Duodenal mucosa (tissue), 2 donors: ENCODE measurements around the gene DGKA.
A peak's percentile ranks its signal among the peaks of the same experiment; 100 is the strongest.

Experiments used
- H3K27ac ChIP-seq: one replicate; pipeline ENCODE4 v1.7.0; 2013; ENCODE audit warnings: low read depth, low read length
- H3K27me3 ChIP-seq, 2 donors: one replicate each; pipeline ENCODE4 v1.7.0; 2013; ENCODE audit warnings: low read length in 2 of 2, control low read depth in 1 of 2; ENCODE audit not compliant: insufficient read depth in 2 of 2, control insufficient read depth in 1 of 2
- H3K36me3 ChIP-seq, 2 donors: one replicate each; pipeline ENCODE4 v1.7.0; 2013; ENCODE audit warnings: low read length in 2 of 2, control low read depth in 1 of 2; ENCODE audit not compliant: insufficient read depth in 2 of 2, control insufficient read depth in 1 of 2
- H3K4me1 ChIP-seq, 2 donors: one replicate each; pipeline ENCODE4 v1.7.0; 2013; ENCODE audit warnings: low read length in 2 of 2, control low read depth in 1 of 2; ENCODE audit not compliant: insufficient read depth in 2 of 2, control insufficient read depth in 1 of 2
- H3K4me3 ChIP-seq, 2 donors: one replicate each; pipeline ENCODE4 v1.7.0; 2013; ENCODE audit warnings: low read length in 2 of 2, low read depth in 1 of 2
- H3K9ac ChIP-seq, 2 donors: one replicate each; pipeline ENCODE4 v1.7.0; 2013; ENCODE audit warnings: low read length in 2 of 2, low read depth in 1 of 2
- H3K9me3 ChIP-seq, 2 donors: one replicate each; pipeline ENCODE4 v1.7.0; 2013; ENCODE audit warnings: low read length in 2 of 2, control low read depth in 1 of 2; ENCODE audit not compliant: control insufficient read depth in 1 of 2

DGKA gene

DNA sequence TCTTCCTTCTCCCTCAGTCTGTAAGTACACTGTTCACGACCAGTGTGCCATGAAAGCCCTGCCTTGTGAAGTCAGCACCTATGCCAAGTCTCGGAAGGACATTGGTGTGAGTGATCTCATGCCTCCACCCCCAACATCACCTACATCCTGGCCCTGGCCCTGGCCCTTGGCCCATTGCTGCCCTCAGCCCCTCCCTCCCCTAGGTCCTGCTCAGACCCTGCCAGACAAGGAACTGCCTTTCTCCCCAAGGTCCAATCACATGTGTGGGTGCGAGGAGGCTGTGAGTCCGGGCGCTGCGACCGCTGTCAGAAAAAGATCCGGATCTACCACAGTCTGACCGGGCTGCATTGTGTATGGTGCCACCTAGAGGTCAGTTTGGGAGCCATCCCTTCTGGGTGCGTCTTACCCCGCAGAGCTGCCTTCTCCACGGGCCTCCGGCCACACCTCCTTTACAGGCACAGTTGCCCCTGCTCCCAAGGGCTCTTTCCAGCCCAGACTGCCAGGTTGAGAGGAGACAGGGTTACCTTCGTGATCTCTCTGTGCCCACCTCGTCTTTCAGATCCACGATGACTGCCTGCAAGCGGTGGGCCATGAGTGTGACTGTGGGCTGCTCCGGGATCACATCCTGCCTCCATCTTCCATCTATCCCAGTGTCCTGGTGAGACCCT lies 9.2 kb downstream of the DGKA start:
- Histone ChIP-seq H3K9ac (peak overlapping the region; percentile 6 to 52), H3K36me3 (peaks cover 34 to 82% of the 10 kb centered on the region in 2 donors), H3K4me3 (peak overlapping the region in 1 of 2 donors; percentile 16), H3K4me1 (peaks cover 9 to 22% of the 10 kb centered on the region in 2 donors), H3K27ac (no peak overlapping the region), H3K9me3 (no peaks in the 10 kb centered on the region), H3K27me3 (no peaks in the 10 kb centered on the region)

DNA sequence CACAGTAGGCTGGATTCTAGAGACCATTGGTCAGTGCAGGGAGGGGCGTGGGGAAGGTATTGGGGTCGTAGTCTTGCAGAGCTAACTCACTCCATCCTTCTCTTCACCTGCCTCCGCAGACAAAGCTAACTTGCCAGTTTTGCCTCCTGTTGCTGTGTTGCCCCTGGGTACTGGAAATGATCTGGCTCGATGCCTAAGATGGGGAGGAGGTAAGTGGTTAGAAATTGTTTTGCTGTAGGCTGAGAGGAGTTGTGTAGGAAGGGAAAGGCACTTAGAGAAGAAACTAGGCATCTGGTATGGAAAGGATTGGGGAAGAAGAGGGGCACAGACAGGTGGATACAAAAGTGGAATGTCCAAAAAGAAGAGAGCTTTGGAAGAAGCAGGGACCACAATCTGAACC lies 11.1 kb downstream of the DGKA start:
- peaks cover 32 to 78% of the 10 kb centered on the region in 2 donors for H3K36me3 ChIP-seq
- peaks cover 9 to 22% of the 10 kb centered on the region in 2 donors for H3K4me1 ChIP-seq
- H3K27me3 ChIP-seq = no peaks in the 10 kb centered on the region
- H3K9me3 ChIP-seq = no peaks in the 10 kb centered on the region
- H3K4me3 ChIP-seq = no peak overlapping the region
- H3K27ac ChIP-seq = no peak overlapping the region
- H3K9ac ChIP-seq = no peak overlapping the region

DNA sequence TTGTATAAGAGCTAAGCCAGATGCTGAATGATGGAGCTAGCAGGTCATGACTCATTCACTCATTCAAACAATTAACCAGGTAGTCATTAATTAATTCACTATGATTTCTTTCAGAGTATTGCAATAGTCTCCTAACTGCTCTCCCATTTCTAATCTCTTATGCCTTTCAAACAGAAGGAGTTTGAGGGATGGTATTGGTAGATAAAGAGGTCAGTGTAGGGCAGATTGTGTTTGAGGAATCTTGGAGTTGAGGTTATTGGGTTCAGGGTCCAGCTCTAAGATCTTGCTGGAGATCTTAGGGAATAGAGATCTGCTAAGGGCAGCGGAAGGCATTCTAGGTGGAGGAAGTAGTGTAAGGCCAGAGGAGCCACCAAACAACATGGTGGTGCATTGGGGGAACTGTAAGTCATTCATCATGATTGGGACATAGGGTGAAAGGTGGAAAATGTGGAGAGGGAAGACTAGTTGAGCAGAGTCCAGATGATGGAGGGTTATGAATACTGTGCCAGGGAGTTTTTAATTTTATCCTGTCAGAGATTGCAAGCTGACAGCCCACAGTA lies 11.7 kb downstream of the DGKA start:
- Histone ChIP-seq H3K9ac (no peak overlapping the region), H3K36me3 (peaks cover 30 to 76% of the 10 kb centered on the region in 2 donors), H3K27ac (no peak overlapping the region), H3K4me3 (no peak overlapping the region), H3K4me1 (peaks cover 9 to 22% of the 10 kb centered on the region in 2 donors), H3K9me3 (no peaks in the 10 kb centered on the region), H3K27me3 (no peaks in the 10 kb centered on the region)

DNA sequence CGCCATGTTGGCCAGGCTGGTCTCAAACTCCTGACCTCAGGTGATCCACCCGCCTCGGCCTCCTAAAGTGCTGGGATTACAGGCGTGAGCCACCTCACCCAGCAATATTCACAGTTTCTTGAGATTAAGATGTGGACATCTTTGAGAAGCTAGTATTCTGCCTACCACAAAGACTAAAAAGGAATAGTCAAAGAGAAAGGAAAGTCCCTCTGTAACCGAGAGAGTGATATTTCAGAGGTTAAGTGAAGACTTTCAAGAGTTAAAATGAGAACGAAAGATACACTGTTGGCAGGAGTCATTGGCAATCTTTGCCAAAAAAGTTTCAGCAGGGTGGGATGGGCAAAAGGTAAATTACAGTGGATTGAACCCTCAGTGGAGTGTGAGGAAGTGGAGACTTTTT lies 15.6 kb downstream of the DGKA start:
- peaks cover 0 to 5% of the 10 kb centered on the region in 2 donors for H3K4me1 ChIP-seq
- no peaks in the 10 kb centered on the region for H3K27me3 ChIP-seq
- no peak overlapping the region for H3K4me3 ChIP-seq
- H3K9ac ChIP-seq = no peak overlapping the region
- H3K27ac ChIP-seq = no peak overlapping the region
- peaks cover 12 to 60% of the 10 kb centered on the region in 2 donors for H3K36me3 ChIP-seq
- no peaks in the 10 kb centered on the region for H3K9me3 ChIP-seq

DNA sequence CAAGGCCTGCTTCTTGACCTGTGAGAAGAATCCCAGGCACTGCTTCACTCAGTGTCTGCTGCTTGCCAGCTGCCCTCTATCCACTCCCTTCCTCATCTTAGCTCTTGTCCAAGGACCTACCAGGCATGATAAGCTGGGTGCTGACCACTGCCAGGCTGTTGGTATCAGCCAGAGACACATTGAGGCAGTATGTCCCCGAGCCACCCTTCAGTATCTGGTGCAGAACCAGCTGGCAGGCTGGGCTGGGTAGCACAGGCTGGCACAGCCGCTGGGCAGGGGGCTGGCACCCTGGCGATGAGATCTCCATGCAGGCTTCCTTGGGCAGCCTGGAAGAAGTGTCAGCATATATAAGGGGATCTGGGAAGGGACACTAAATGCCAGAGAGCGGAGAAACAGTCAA lies 24.4 kb downstream of the DGKA start:
- Histone ChIP-seq H3K9me3 (no peaks in the 10 kb centered on the region), H3K4me3 (no peak overlapping the region), H3K4me1 (peaks cover 16 to 19% of the 10 kb centered on the region in 2 donors), H3K27ac (no peak overlapping the region), H3K9ac (no peak overlapping the region), H3K36me3 (peaks cover 27 to 40% of the 10 kb centered on the region in 2 donors), H3K27me3 (no peaks in the 10 kb centered on the region)

DNA sequence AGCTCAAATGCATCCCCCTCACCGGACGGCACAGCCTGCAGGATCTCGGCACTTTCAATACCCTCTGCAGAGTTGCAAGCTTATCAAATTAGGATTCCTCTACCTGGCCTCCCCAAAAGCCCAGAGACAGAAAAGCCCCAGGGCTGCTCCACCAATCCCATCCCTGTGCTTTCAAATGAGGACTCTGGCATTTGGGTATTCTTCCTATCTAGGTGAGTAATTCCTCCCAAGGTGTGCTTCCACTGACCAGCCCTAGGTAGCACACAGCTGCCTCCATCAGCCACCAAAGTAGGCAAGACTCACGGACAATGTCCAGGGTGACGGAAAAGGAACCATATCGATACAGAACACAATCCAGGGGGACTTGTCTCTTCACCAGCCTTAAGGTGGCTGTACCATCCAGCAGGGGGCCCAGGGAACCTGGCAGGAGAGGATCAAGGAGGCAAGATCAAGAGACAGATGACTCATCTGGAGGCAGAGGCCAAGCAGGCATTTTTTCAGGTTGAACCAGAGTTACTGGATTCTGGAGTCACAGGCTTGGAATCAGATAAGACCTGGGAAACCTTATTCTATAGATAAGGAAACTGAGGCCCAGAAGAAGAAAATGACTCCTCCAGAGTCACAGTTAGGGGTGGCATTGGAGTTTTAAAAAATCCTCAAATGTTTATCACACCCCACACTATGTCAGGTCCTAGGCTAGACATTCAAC lies 25.0 kb downstream of the DGKA start:
- Histone ChIP-seq H3K27me3 (no peaks in the 10 kb centered on the region), H3K4me1 (peaks cover 16 to 19% of the 10 kb centered on the region in 2 donors), H3K9me3 (no peaks in the 10 kb centered on the region), H3K9ac (no peak overlapping the region), H3K27ac (no peak overlapping the region), H3K4me3 (no peak overlapping the region), H3K36me3 (peaks cover 26 to 39% of the 10 kb centered on the region in 2 donors)

DNA sequence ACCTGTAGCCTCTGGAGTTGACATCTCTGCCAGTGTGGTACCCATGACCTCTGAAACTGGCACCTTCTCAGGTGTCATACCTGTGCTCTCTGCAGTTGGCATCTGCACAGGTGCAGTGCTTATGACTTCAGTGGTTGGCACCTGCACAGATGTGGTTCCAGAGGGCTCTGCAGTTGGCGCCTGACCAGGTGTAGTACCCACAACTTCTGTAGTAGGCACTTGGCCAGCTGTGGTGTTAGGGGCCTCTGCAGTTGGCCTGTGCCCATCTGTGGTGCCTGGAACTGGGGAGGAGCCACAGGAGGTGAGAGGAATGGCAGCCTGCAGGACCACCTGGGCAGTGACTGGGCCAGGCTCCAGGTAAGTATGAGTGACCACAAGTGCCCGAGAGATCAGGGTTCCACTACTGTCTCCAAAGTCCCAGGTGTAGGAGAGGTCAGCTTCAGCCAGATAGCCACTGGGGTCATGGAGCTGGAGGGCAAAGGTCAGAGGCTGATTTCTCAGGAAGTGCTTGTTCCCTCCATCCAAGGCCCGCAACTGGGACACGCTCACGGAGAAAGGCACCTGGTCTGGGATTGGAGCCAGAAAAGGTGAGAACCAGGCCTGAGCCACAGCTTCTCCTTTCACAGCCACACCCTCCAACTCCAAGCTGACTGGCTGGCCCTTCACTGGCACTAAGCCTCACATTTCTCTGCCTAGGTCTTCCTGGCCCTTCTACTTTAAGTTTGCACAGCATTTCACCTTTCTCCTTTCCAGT lies 26.3 kb downstream of the DGKA start:
- no peaks in the 10 kb centered on the region for H3K9me3 ChIP-seq
- H3K27me3 ChIP-seq = no peaks in the 10 kb centered on the region
- H3K4me1 ChIP-seq = peaks cover 16 to 19% of the 10 kb centered on the region in 2 donors
- no peak overlapping the region for H3K4me3 ChIP-seq
- H3K36me3 ChIP-seq = peaks cover 13 to 26% of the 10 kb centered on the region in 2 donors
- H3K9ac ChIP-seq = no peak overlapping the region
- no peak overlapping the region for H3K27ac ChIP-seq

DNA sequence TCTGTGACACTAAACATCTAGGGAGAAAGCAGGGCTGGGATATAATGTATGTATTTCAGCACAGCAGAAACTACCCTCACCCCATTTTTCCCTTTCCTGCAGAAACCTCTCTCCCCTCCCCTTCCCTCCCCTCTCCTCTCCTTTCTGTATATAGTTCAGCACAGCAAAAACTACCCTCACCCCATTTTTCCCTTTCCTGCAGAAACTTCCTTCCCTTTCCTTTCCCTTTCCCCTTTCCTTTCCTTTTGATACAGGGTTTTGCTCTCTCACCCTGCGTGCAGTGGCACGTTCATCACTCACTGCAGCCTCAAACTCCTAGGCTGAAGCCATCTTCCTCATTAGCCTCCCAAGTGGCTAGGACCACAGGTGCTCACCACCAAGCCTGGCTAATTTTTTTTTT lies 32.8 kb downstream of the DGKA start:
- Histone ChIP-seq H3K27ac (no peak overlapping the region), H3K4me3 (no peak overlapping the region), H3K27me3 (no peaks in the 10 kb centered on the region), H3K36me3 (no peaks in the 10 kb centered on the region), H3K9ac (no peak overlapping the region), H3K9me3 (no peaks in the 10 kb centered on the region), H3K4me1 (peaks cover 20 to 22% of the 10 kb centered on the region in 2 donors)

DNA sequence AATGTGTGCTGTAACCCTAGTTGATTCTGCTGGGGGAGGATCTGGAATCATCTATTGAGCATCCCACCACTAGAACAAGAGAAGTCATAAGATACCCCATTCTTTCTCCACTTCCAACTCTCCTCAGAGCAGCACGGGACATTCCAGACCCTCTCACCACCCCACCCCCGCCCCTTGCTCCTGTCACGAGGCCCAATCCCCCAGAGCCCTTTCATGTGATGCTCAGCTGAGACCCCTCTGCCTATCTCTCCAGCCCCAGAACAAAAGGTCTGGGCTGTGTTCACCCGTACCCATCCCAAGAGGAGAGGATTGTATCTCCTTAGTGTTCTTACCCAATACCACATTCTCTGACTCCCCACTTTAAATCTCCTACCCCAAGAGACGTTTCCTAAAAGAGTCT lies 34.3 kb downstream of the DGKA start:
- H3K4me3 ChIP-seq = no peak overlapping the region
- H3K9me3 ChIP-seq = no peaks in the 10 kb centered on the region
- H3K27me3 ChIP-seq = no peaks in the 10 kb centered on the region
- H3K27ac ChIP-seq = no peak overlapping the region
- H3K4me1 ChIP-seq = peaks cover 20 to 22% of the 10 kb centered on the region in 2 donors
- H3K36me3 ChIP-seq = peaks cover 0 to 2% of the 10 kb centered on the region in 2 donors
- no peak overlapping the region for H3K9ac ChIP-seq
